NCI-H446 treated with DMSO at 0.1 percent for 48 hours (cell line): Measurements from ENCODE around the gene ZBTB20.

Experiments
- DNase-seq: peaks from one replicate; lab custom pipeline; 2025; lab: John Stamatoyannopoulos, UW

The ZBTB20 gene

GRCh38 chr3:114928989-114929640, 218.0 kb downstream of the ZBTB20 start:
- no peak for DNase-seq

GRCh38 chr3:114904633-114905032, 242.5 kb downstream of the ZBTB20 start:
- no peak for DNase-seq

- no peak for DNase-seq
These were observed 243.9 kb downstream of the ZBTB20 start for GRCh38 chr3:114903213-114903612.

GRCh38 chr3:114902691-114903101, 244.4 kb downstream of the ZBTB20 start:
- DNase-seq = no peak

GRCh38 chr3:114900908-114901307, 246.2 kb downstream of the ZBTB20 start:
- no peak for DNase-seq

GRCh38 chr3:114899186-114899931, 247.7 kb downstream of the ZBTB20 start:
- peak; percentile 56 for DNase-seq

GRCh38 chr3:114896978-114897377, 250.1 kb downstream of the ZBTB20 start:
- DNase-seq = no peak

- DNase-seq = no peak
These were observed 253.7 kb downstream of the ZBTB20 start for GRCh38 chr3:114893361-114893760.

GRCh38 chr3:114892880-114893279, 254.2 kb downstream of the ZBTB20 start:
- DNase-seq = peak; percentile 88

- DNase-seq = peak; percentile 91
These were observed 254.8 kb downstream of the ZBTB20 start for GRCh38 chr3:114892131-114892879.

- no peak for DNase-seq
These were observed 259.3 kb downstream of the ZBTB20 start for GRCh38 chr3:114887806-114888205.

GRCh38 chr3:114886905-114887304, 260.2 kb downstream of the ZBTB20 start:
- DNase-seq = no peak

GRCh38 chr3:114884213-114884923, 262.7 kb downstream of the ZBTB20 start:
- DNase-seq = no peak

- DNase-seq = no peak
These were observed 267.0 kb downstream of the ZBTB20 start for GRCh38 chr3:114880078-114880477.

- peak; percentile 21 for DNase-seq
These were observed 267.7 kb downstream of the ZBTB20 start for GRCh38 chr3:114879059-114880031.

- no peak for DNase-seq
These were observed 268.8 kb downstream of the ZBTB20 start for GRCh38 chr3:114878114-114878839.

GRCh38 chr3:114877378-114878113, 269.5 kb downstream of the ZBTB20 start:
- DNase-seq = no peak

GRCh38 chr3:114874522-114874971, 272.5 kb downstream of the ZBTB20 start:
- DNase-seq = no peak

- DNase-seq = no peak
These were observed 273.5 kb downstream of the ZBTB20 start for GRCh38 chr3:114873591-114873990.

GRCh38 chr3:114872588-114872987, 274.5 kb downstream of the ZBTB20 start:
- no peak for DNase-seq
